Hepatocyte (in vitro differentiated cells): ENCODE results near the gene RP9.

Experiments
- CTCF ChIP-seq: fragments of 200-600 bp; sonication (generic); IDR thresholded peaks from 2 replicates; pipeline ENCODE4 v1.5.1; 2016; ENCODE audit warnings: antibody characterized with exemption, mild to moderate bottlenecking; ENCODE audit not compliant: poor library complexity
- EZH2phosphoT487 ChIP-seq: fragments of 200-600 bp; sonication (generic); IDR thresholded peaks from one replicate; pipeline ENCODE4 v1.6.1; 2018; ENCODE audit warnings: antibody characterized with exemption, mild to moderate bottlenecking, low read depth, moderate library complexity; ENCODE audit not compliant: unreplicated experiment, severe bottlenecking

GRCh38 chr7:33152087-33152486 is 42.9 kb upstream of the RP9 start:
- no peak for TF ChIP-seq CTCF
- TF ChIP-seq EZH2phosphoT487 = no peak
